Skeletal muscle satellite cell (primary cell): ENCODE data around the gene MCM5.
A peak's percentile ranks its signal among the peaks of the same experiment; 100 is the strongest.
"Not testable (repeated sequence)": the region's sequence is repeated elsewhere in the genome, so short reads cannot be mapped to it uniquely, and the experiment has no call there.

ENCODE experiments used
- H3K27me3 ChIP-seq: 2 replicates; pipeline ENCODE4 v1.7.0; 2013; ENCODE audit warnings: low read length; ENCODE audit not compliant: control insufficient read depth, insufficient read depth
- H3K36me3 ChIP-seq: 2 replicates; pipeline ENCODE4 v1.7.0; 2013; ENCODE audit warnings: mild to moderate bottlenecking, control low read depth, low read length; ENCODE audit not compliant: insufficient read depth
- H3K4me1 ChIP-seq: 2 replicates; pipeline ENCODE4 v1.7.0; 2013; ENCODE audit warnings: low read length; ENCODE audit not compliant: control insufficient read depth, insufficient read depth
- H3K4me2 ChIP-seq: 2 replicates; pipeline ENCODE4 v1.7.0; 2013; ENCODE audit warnings: mild to moderate bottlenecking, low read length
- H3K4me3 ChIP-seq: 2 replicates; pipeline ENCODE4 v1.7.0; 2013; ENCODE audit warnings: low read length
- H3K9ac ChIP-seq: 2 replicates; pipeline ENCODE4 v1.7.0; 2013; ENCODE audit warnings: mild to moderate bottlenecking, low read depth, low read length, moderate library complexity
- H3K9me3 ChIP-seq: replicated peaks from 2 replicates; pipeline ENCODE4 v1.7.0; 2013; ENCODE audit warnings: mild to moderate bottlenecking, control low read depth, low read length

Gene MCM5

GRCh38 chr22:35459423-35459894 lies 59.5 kb downstream of the MCM5 start:
- Histone ChIP-seq H3K36me3 (no peaks in the 10 kb centered on the region), H3K9me3 (no peaks in the 10 kb centered on the region), H3K9ac (no peak overlapping the region), H3K4me1 (peaks cover 6% of the 10 kb centered on the region), H3K4me3 (no peak overlapping the region), H3K27me3 (peaks cover 9% of the 10 kb centered on the region), H3K4me2 (no peak overlapping the region)

- not testable (repeated sequence) for H3K4me1 ChIP-seq, H3K9ac ChIP-seq, H3K27me3 ChIP-seq, H3K4me3 ChIP-seq, H3K4me2 ChIP-seq, H3K36me3 ChIP-seq, H3K9me3 ChIP-seq
Measured at GRCh38 chr22:35459976-35460375, 60.0 kb downstream of the MCM5 start.

- no peak overlapping the region for H3K4me2 ChIP-seq
- H3K27me3 ChIP-seq, result peaks cover 9% of the 10 kb centered on the region
- H3K4me1 ChIP-seq, result peaks cover 6% of the 10 kb centered on the region
- H3K4me3 ChIP-seq, result no peak overlapping the region
- no peaks in the 10 kb centered on the region for H3K36me3 ChIP-seq
- no peak overlapping the region for H3K9ac ChIP-seq
- no peaks in the 10 kb centered on the region for H3K9me3 ChIP-seq
Measured at GRCh38 chr22:35460688-35461087, 60.7 kb downstream of the MCM5 start.

GRCh38 chr22:35462498-35463230 lies 62.7 kb downstream of the MCM5 start:
- Histone ChIP-seq H3K9me3 (no peaks in the 10 kb centered on the region), H3K27me3 (peaks cover 9% of the 10 kb centered on the region)

DNA sequence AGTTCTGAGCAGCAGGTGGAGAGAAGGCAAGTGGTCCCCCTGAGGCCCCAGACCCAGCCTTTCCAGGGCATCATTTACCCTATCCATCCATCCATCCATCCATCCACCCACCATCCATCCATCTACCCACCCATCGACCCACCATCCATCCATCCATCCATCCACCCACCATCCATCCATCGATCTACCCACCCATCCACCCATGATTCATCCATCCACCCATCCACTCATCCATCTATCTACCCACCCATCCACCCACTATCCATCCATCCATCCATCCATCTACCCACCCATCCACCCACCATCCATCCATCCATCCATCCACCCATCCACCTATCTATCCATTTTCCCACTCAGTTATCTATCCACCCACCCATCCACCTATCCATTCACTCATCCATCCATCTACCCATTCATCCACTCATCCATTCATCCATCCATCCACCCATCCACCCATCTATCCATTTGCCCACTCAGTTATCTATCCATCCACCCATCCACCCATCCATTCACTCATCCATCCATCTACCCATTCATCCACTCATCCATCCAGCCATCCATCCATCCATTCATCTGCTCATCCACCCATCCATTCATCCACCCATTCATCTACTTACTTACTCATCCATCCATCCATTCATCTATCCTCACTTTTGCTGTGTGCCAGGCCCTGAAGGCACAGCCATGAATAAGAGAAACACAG lies 63.4 kb downstream of the MCM5 start:
- Histone ChIP-seq H3K27me3 (peaks cover 6% of the 10 kb centered on the region), H3K9ac (no peak overlapping the region), H3K4me3 (no peak overlapping the region), H3K36me3 (no peaks in the 10 kb centered on the region), H3K4me1 (peaks cover 9% of the 10 kb centered on the region), H3K9me3 (no peaks in the 10 kb centered on the region), H3K4me2 (no peak overlapping the region)

More at GRCh38 chr22:35462498-35463230, 62.7 kb downstream of the MCM5 start:
- Histone ChIP-seq H3K4me3 (no peak overlapping the region), H3K36me3 (no peaks in the 10 kb centered on the region), H3K9ac (no peak overlapping the region), H3K4me1 (peaks cover 9% of the 10 kb centered on the region), H3K4me2 (no peak overlapping the region)

DNA sequence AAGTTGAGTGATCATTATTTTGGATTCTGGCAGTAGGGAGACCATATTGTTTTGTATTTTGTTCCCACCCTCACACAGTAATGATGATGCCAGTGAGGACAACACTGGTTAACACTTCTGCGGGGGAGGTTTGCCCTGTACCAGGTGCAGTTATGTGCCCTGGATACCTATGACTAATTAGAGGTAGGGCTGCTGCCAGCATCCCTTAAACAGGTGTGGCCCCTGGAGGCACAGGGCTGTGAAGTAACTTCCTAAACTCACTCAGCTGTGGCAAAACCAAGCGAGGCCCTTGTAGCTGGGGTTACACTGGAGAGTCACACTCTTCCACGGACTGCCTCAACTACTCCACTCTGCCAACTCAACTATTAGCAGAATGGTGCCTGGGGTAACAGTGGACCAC lies 64.5 kb downstream of the MCM5 start:
- H3K36me3 ChIP-seq, result no peaks in the 10 kb centered on the region
- H3K4me1 ChIP-seq, result peaks cover 10% of the 10 kb centered on the region
- no peaks in the 10 kb centered on the region for H3K27me3 ChIP-seq
- H3K4me2 ChIP-seq, result no peak overlapping the region
- H3K9me3 ChIP-seq, result no peaks in the 10 kb centered on the region
- no peak overlapping the region for H3K9ac ChIP-seq
- no peak overlapping the region for H3K4me3 ChIP-seq

GRCh38 chr22:35465109-35465701 lies 65.3 kb downstream of the MCM5 start:
- Histone ChIP-seq H3K9me3 (no peaks in the 10 kb centered on the region), H3K27me3 (no peaks in the 10 kb centered on the region), H3K4me3 (no peak overlapping the region), H3K9ac (no peak overlapping the region), H3K4me1 (peaks cover 10% of the 10 kb centered on the region), H3K36me3 (no peaks in the 10 kb centered on the region), H3K4me2 (no peak overlapping the region)

GRCh38 chr22:35467681-35468434 lies 67.9 kb downstream of the MCM5 start:
- H3K4me2 ChIP-seq, result peak overlapping the region; percentile 48
- H3K36me3 ChIP-seq, result no peaks in the 10 kb centered on the region
- H3K9me3 ChIP-seq, result no peaks in the 10 kb centered on the region
- no peaks in the 10 kb centered on the region for H3K27me3 ChIP-seq
- peaks cover 10% of the 10 kb centered on the region for H3K4me1 ChIP-seq
- H3K4me3 ChIP-seq, result no peak overlapping the region
- H3K9ac ChIP-seq, result peak overlapping the region; percentile 60

GRCh38 chr22:35470903-35471321 lies 71.0 kb downstream of the MCM5 start:
- Histone ChIP-seq H3K4me3 (no peak overlapping the region), H3K36me3 (no peaks in the 10 kb centered on the region), H3K4me1 (peaks cover 10% of the 10 kb centered on the region), H3K27me3 (no peaks in the 10 kb centered on the region), H3K4me2 (no peak overlapping the region), H3K9me3 (no peaks in the 10 kb centered on the region), H3K9ac (no peak overlapping the region)

- H3K4me3 ChIP-seq, H3K36me3 ChIP-seq, H3K9me3 ChIP-seq, H3K9ac ChIP-seq, H3K4me2 ChIP-seq, H3K27me3 ChIP-seq: not testable (repeated sequence)
- H3K4me1 ChIP-seq, result peaks cover 10% of the 10 kb centered on the region
Measured at GRCh38 chr22:35471566-35471965, 71.6 kb downstream of the MCM5 start.

DNA sequence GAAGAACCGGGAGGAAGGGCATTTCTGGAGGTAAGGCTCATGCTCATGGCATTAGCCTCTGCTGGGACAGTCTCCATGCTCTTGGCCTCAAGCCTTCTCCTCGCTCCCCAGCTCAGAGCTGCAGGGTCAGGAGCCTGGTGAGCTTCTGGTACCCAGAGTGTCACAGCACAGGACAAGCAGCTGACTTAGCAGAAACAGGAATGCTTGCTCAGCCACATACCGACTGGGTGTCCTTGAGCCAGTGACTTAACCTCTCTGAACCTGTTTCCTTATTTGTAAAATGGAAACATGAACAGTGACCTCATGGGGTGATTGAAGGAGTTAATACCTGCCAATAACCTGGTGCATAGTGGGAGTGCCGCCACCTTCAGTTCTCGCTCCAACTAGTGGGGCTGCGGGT lies 72.5 kb downstream of the MCM5 start:
- Histone ChIP-seq H3K4me1 (peaks cover 10% of the 10 kb centered on the region), H3K27me3 (no peaks in the 10 kb centered on the region), H3K9ac (no peak overlapping the region), H3K4me2 (no peak overlapping the region), H3K9me3 (no peaks in the 10 kb centered on the region), H3K4me3 (no peak overlapping the region), H3K36me3 (no peaks in the 10 kb centered on the region)
